Endothelial cell (in vitro differentiated cells): ENCODE measurements around the gene SLC35A4. TPM values are rescaled to one million over a fixed set of nuclear protein-coding genes. Genes with fewer than 3 reads are reported as not detected.

Experiments
- DNase-seq: peaks from one replicate; pipeline ENCODE4 v3.0.0; 2021; ENCODE audit warnings: low spot score
- H3K27ac Mint-ChIP-seq: one replicate; pipeline ENCODE4 v1.8.0; 2021; ENCODE audit warnings: mixed read lengths, inconsistent platforms; ENCODE audit not compliant: unreplicated experiment
- H3K27me3 Mint-ChIP-seq: one replicate; pipeline ENCODE4 v1.8.0; 2021; ENCODE audit warnings: mild to moderate bottlenecking, moderate library complexity, mixed read lengths, inconsistent platforms; ENCODE audit not compliant: unreplicated experiment
- H3K36me3 Mint-ChIP-seq: one replicate; pipeline ENCODE4 v1.8.0; 2021; ENCODE audit warnings: mild to moderate bottlenecking, low read depth, mixed read lengths, inconsistent platforms; ENCODE audit not compliant: unreplicated experiment
- H3K4me1 Mint-ChIP-seq: one replicate; pipeline ENCODE4 v1.8.0; 2021; ENCODE audit warnings: mild to moderate bottlenecking, mixed read lengths, inconsistent platforms; ENCODE audit not compliant: unreplicated experiment
- H3K4me3 Mint-ChIP-seq: one replicate; pipeline ENCODE4 v1.8.0; 2021; ENCODE audit warnings: mild to moderate bottlenecking, mixed read lengths, inconsistent platforms; ENCODE audit not compliant: unreplicated experiment
- H3K9me3 Mint-ChIP-seq: one replicate; pipeline ENCODE4 v1.8.0; 2021; ENCODE audit warnings: mixed read lengths, inconsistent platforms; ENCODE audit not compliant: unreplicated experiment
- CTCF ChIP-seq: fragments of 200-600 bp; sonication (generic); IDR thresholded peaks from one replicate; pipeline ENCODE4 v1.5.0; 2021; ENCODE audit warnings: antibody characterized with exemption; ENCODE audit not compliant: unreplicated experiment
- microRNA-seq: library from miRNA; unstranded; fragments of <30 nt; microRNA quantifications from one replicate; pipeline ENCODE4, GENCODE V29; 2020; ENCODE audit not compliant: unreplicated experiment
- total RNA-seq: library from RNA; stranded (reverse); fragmentation: NEBNext Ultra II Directional; extraction: Animal tissue kit (Norgen Biotek cat#: 25700); gene quantifications from one replicate; pipeline ENCODE4 v1.2.1, GENCODE V29; 2021; ENCODE audit not compliant: unreplicated experiment

The SLC35A4 gene
- total RNA-seq, 1 donor from 2014 or later, result 91.2 TPM

- peaks cover 10% of the 10 kb centered on the region for H3K9me3 Mint-ChIP-seq
Observed at GRCh38 chr5:140611020-140611521, 46.4 kb downstream of the SLC35A4 start.

More at GRCh38 chr5:140611020-140611521, 46.4 kb downstream of the SLC35A4 start:
- H3K4me3 Mint-ChIP-seq, result peak overlapping the region; percentile 2
- peak overlapping the region; percentile 99 for H3K27ac Mint-ChIP-seq
- DNase-seq, result peak; percentile 43
- TF ChIP-seq CTCF, result no peak
- H3K27me3 Mint-ChIP-seq, result peaks cover 11% of the 10 kb centered on the region
- peaks cover 18% of the 10 kb centered on the region for H3K4me1 Mint-ChIP-seq
- H3K36me3 Mint-ChIP-seq, result peaks cover 16% of the 10 kb centered on the region

Small RNAs within 50 kb of the gene (microRNA-seq; reads per million reads assigned to microRNA genes)
- 0.56 reads per million for gene MIR6831

Other genes with a start within 250 kb of the SLC35A4 start
- 22.6 TPM for gene HBEGF, start 218.2 kb upstream of the SLC35A4 start, total RNA-seq
- gene SLC4A9, start 204.6 kb upstream of the SLC35A4 start, total RNA-seq, result 0.23 TPM
- 138 TPM for gene ANKHD1, start 163.0 kb upstream of the SLC35A4 start, total RNA-seq
- 16.4 TPM for gene EIF4EBP3, start 17.2 kb upstream of the SLC35A4 start, total RNA-seq
- gene SRA1, start 7.4 kb upstream of the SLC35A4 start, total RNA-seq, result 17.1 TPM
- gene APBB3, start 230 bp upstream of the SLC35A4 start, total RNA-seq, result 24.6 TPM
- not detected for gene CD14, start 68.3 kb downstream of the SLC35A4 start, total RNA-seq
- gene TMCO6, start 74.6 kb downstream of the SLC35A4 start, total RNA-seq, result 22.7 TPM
- gene NDUFA2, start 82.8 kb downstream of the SLC35A4 start, total RNA-seq, result 56.0 TPM
- 76.1 TPM for gene IK, start 83.0 kb downstream of the SLC35A4 start, total RNA-seq
- gene WDR55, start 100.1 kb downstream of the SLC35A4 start, total RNA-seq, result 28.5 TPM
- gene DND1, start 108.7 kb downstream of the SLC35A4 start, total RNA-seq, result 1.8 TPM
- gene HARS1, start 126.5 kb downstream of the SLC35A4 start, total RNA-seq, result 75.0 TPM
- 37.0 TPM for gene HARS2, start 126.6 kb downstream of the SLC35A4 start, total RNA-seq
- 51.0 TPM for gene ZMAT2, start 135.6 kb downstream of the SLC35A4 start, total RNA-seq
- 0.13 TPM for gene PCDHA1, start 221.3 kb downstream of the SLC35A4 start, total RNA-seq
- 4.2 TPM for gene PCDHA2, start 230.0 kb downstream of the SLC35A4 start, total RNA-seq
- gene PCDHA3, start 236.2 kb downstream of the SLC35A4 start, total RNA-seq, result 2.6 TPM
- gene PCDHA4, start 242.2 kb downstream of the SLC35A4 start, total RNA-seq, result 9.9 TPM